Pancreas (tissue), 10 donors: Measurements from ENCODE around the gene CROCC. TPM values are rescaled to one million over a fixed set of nuclear protein-coding genes. Genes with fewer than 3 reads are reported as not detected.
"Not testable (repeated sequence)": the region's sequence is repeated elsewhere in the genome, so short reads cannot be mapped to it uniquely, and the experiment has no call there.

Experiments used
- ATAC-seq, 4 donors: fragments of 200-7000 bp; cut with Tn5 transposase; one replicate each; pipeline versions ENCODE4 v1.8.0 to v1.9.1; 2020; ENCODE audit warnings: mild to moderate bottlenecking in 4 of 4, moderate library complexity in 4 of 4
- DNase-seq, 6 donors: peaks; one replicate each; pipeline ENCODE4 v3.0.0-alpha.2; 2020
- FAIRE-seq: peaks from 2 replicates; lab custom pipeline; 2012; peaks lifted over from hg19 to GRCh38; lab: Jason Lieb, UNC
- H3K27ac ChIP-seq, 4 donors: fragments of 200-600 bp; sonication (generic); 1 replicate in 3 of 4; 2 replicates in 1 of 4; pipeline versions ENCODE4 v1.5.0 to v1.8.0; 2020
- H3K27me3 ChIP-seq, 4 donors: fragments of 200-600 bp; one replicate each; pipeline ENCODE4 v1.8.0; 2021
- H3K36me3 ChIP-seq, 3 donors: fragments of 200-600 bp; sonication (generic) in 1 of 3; one replicate each; pipeline versions ENCODE4 v1.5.0 to v1.8.0; 2020 to 2021
- H3K4me1 ChIP-seq, 3 donors: fragments of 200-600 bp; one replicate each; pipeline ENCODE4 v1.8.0; 2021
- H3K4me3 ChIP-seq, 4 donors: fragments of 200-600 bp; sonication (generic) in 2 of 4; one replicate each; pipeline versions ENCODE4 v1.5.0 to v1.8.0; 2020 to 2021
- H3K9me3 ChIP-seq, 4 donors: fragments of 200-600 bp; one replicate each; pipeline ENCODE4 v1.8.0; 2021
- WGBS, 2 donors: extraction: QIAGEN DNeasy Blood & Tissue Kit; methylation state at CpG; one replicate each; pipeline ENCODE4 v1.1.7; 2013; 5-methylcytosine and 5-hydroxymethylcytosine counted together
- intact Hi-C, 3 donors: fragments of 100-400 bp; cut with DNase I; formaldehyde crosslinking; loops; one replicate each; pipeline versions ENCODE4 v1.11.1 to v1.14.2; 2022
- polyA plus RNA-seq, 2 donors: library from polyadenylated mRNA; stranded (reverse); fragments of 200-250 nt; gene quantifications; one replicate each; pipeline ENCODE4 v1.2.3, GENCODE V29; 2013
- total RNA-seq, 6 donors: library from RNA; stranded (reverse); fragmentation: NEBNext Ultra II Directional in 4 of 6; extraction: Animal tissue kit (Norgen Biotek cat#: 25700) in 4 of 6; gene quantifications; one replicate each; pipeline versions ENCODE4 v1.2.1 to v1.2.4, GENCODE V29; 2021 to 2023
- TF ChIP-seq, protein P1 (sequence below), 4 donors: fragments of 200-600 bp; sonication (generic) in 3 of 4; IDR thresholded peaks; one replicate each; pipeline versions ENCODE4 v1.5.0 to v1.8.0; 2021; ENCODE audit warnings: antibody characterized with exemption in 4 of 4
- donor health status: healthy with polysubstance abuse.
- donor health status: DM: no; HTN: no; CAD: no; lungs with moderate emphysema.
- donor health status: DM: no; HTN: no; CAD: no.
- donor health status: control.
- donor health status: control.
- donor health status: Bipolar disorder and iron deficiency.
- donor health status: DM: yes; HTN: yes; CAD: no.
- donor health status: DM: no; HTN: no; CAD: no.
- donor health status: DM: no; HTN: no; CAD: no.
- donor health status: DM: yes; HTN: yes; CAD: no.

CROCC gene
- total and polyA plus RNA-seq, 8 donors: 8.1 to 101 (median 14.6) TPM

DNA sequence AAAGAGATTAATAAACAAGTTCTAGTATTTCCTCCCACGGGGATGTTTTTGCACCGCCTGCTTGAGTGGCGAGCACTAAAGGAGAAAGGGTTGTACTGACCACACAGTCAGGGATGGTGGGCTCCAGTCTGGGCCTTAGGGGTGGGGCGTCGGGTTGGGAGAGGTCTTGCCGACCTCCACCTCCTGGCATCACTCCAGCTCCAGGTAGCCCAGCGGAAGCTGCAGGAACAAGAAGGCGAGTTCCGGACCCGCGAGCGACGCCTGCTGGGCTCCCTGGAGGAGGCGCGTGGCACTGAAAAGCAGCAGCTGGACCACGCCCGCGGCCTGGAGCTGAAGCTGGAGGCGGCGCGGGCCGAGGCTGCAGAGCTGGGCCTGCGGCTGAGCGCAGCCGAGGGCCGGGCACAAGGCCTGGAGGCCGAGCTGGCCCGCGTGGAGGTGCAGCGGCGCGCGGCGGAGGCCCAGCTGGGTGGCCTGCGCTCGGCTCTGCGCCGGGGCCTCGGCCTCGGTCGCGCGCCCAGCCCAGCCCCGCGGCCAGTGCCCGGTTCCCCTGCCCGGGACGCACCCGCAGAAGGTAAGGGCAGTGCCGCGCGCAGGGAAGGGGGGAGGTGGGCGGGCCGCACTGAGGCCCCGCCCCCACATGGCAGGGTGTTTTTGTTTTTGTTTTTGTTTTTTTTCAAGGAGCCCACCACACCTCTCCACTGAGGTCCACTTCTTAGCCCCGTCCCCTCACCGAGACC, 39.0 kb downstream of the CROCC start:
- TF ChIP-seq, protein P1, sequence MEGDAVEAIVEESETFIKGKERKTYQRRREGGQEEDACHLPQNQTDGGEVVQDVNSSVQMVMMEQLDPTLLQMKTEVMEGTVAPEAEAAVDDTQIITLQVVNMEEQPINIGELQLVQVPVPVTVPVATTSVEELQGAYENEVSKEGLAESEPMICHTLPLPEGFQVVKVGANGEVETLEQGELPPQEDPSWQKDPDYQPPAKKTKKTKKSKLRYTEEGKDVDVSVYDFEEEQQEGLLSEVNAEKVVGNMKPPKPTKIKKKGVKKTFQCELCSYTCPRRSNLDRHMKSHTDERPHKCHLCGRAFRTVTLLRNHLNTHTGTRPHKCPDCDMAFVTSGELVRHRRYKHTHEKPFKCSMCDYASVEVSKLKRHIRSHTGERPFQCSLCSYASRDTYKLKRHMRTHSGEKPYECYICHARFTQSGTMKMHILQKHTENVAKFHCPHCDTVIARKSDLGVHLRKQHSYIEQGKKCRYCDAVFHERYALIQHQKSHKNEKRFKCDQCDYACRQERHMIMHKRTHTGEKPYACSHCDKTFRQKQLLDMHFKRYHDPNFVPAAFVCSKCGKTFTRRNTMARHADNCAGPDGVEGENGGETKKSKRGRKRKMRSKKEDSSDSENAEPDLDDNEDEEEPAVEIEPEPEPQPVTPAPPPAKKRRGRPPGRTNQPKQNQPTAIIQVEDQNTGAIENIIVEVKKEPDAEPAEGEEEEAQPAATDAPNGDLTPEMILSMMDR (IDR thresholded peaks at IDR 0.05): peak; percentile 50 to 62 (median 56)
- ATAC-seq (peak; percentile 85 to 91 (median 89)), DNase-seq (peak; percentile 90 to 99 (median 96)), FAIRE-seq (no peak)
- peaks cover 0 to 5% (median 4%) of the 10 kb centered on the region in 3 donors for H3K4me1 ChIP-seq
- WGBS, 2 donors: 4 to 7% methylated on average over 30 to 54 of the region's 57 CpGs
- H3K27me3 ChIP-seq: no peaks in the 10 kb centered on the region
- H3K36me3 ChIP-seq: peaks cover 0 to 8% (median 0%) of the 10 kb centered on the region in 3 donors
- H3K27ac ChIP-seq: peak overlapping the region; percentile 35 to 68 (median 63)
- intact Hi-C loops: no loop called here
- H3K4me3 ChIP-seq: peak overlapping the region; percentile 7 to 44 (median 34)
- H3K9me3 ChIP-seq: no peaks in the 10 kb centered on the region

DNA sequence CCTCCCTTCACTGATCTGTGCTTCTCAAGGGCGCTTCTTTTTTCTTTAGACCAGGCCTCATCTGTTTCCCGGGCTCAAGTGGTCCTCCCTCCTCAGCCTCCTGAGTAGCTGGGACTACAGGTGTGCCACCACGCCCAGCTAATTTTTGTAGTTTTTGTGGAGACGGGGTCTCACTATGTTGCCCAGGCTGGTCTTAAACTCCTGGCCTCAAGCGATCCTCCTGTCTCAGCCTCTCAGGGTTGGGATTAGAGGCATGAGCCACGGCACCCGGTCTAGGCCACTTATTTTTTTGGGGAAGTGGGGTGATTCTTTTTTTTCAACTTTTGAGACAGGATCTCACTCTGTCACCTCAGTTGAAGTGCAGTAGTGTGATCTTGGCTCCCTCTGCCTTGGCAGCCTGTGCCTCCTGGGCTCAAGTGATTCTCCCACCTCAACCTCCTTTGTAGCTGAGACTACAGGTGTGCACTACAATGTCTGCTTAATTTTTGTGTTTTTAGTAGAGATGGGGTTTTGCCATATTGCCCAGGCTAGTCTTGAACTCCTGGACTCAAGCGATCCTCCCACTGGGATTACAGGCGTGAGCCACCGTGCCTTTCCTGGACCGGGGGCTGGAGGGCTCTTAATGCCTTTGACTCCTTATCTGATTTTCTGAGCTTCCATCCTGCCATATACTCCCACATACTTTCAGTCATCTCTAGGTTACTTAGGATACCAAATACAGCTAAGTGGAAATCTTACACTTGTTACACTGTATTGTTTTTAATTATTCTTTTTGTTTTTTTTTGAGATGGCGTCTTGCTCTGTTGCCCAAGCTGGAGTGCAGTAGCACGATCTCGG, 39.8 kb downstream of the CROCC start:
- H3K36me3 ChIP-seq: peaks cover 0 to 10% (median 0%) of the 10 kb centered on the region in 3 donors
- WGBS, 2 donors: 87 to 88% methylated on average over 14 of the region's 14 CpGs
- H3K27me3 ChIP-seq: no peaks in the 10 kb centered on the region
- TF ChIP-seq, protein P1 (IDR thresholded peaks at IDR 0.05): no peak
- intact Hi-C loops: no loop called here
- no peaks in the 10 kb centered on the region for H3K9me3 ChIP-seq
- peaks cover 0 to 5% (median 4%) of the 10 kb centered on the region in 3 donors for H3K4me1 ChIP-seq
- peak overlapping the region; percentile 35 to 68 (median 63) for H3K27ac ChIP-seq
- FAIRE-seq (no peak), DNase-seq (no peak), ATAC-seq (no peak)
- H3K4me3 ChIP-seq: peak overlapping the region; percentile 7 to 44 (median 34)

DNA sequence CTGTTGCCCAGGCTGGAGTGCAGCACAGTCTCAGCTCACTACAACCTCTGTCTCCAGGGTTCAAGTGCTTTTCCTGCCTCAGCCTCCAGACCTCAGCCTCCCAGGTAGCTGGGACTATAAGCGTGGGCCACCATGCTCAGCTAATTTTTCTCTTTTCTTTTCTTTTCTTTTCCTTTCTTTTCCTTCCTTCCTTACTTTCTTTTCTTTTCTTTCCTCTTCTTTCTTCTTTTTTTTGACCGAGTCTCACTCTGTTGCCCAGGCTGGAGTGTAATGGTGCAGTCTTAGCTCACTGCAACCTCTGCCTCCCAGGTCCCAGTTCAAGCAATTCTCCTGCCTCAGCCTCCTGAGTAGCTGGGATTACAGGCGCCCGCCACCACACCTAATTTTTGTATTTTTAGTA, 42.4 kb downstream of the CROCC start:
- H3K4me1 ChIP-seq, DNase-seq, H3K9me3 ChIP-seq, H3K4me3 ChIP-seq, intact Hi-C loops, H3K27me3 ChIP-seq, FAIRE-seq, ATAC-seq, H3K27ac ChIP-seq: not testable (repeated sequence)
- 92 to 96% methylated on average over 4 of the region's 4 CpGs for WGBS, 2 donors
- peaks cover 0 to 17% (median 0%) of the 10 kb centered on the region in 3 donors for H3K36me3 ChIP-seq

DNA sequence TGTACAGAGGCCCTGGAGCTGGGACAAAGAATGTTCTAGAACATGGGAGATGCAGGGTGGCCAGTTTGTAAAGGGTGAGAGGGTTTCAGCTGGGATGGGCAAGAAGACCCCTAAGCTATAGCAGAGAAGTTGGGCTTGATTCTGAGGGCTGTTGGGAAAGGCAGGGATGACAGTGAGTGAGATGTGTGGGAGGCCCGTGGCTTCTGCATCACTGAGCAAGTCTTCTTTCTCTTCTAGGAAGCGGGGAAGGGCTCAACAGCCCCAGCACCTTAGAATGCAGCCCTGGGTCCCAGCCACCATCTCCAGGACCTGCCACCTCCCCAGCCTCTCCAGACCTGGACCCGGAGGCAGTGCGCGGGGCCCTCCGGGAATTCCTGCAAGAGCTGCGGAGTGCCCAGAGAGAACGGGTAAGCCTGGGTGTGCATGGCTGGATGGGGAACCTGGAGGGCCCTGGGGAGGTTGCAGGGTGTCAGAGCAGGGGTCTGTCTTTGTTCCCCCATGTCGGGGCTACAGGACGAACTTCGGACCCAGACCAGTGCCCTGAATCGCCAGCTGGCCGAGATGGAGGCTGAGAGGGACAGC, 43.8 kb downstream of the CROCC start:
- 94 to 99% methylated on average over 12 to 13 of the region's 13 CpGs for WGBS, 2 donors
- FAIRE-seq (no peak), DNase-seq (peak in 1 of 6 donors; percentile 61), ATAC-seq (no peak)
- peaks cover 0 to 5% (median 0%) of the 10 kb centered on the region in 3 donors for H3K4me1 ChIP-seq
- no peaks in the 10 kb centered on the region for H3K9me3 ChIP-seq
- no peak overlapping the region for H3K4me3 ChIP-seq
- TF ChIP-seq, protein P1 (IDR thresholded peaks at IDR 0.05): no peak
- no peaks in the 10 kb centered on the region for H3K27me3 ChIP-seq
- H3K36me3 ChIP-seq: peaks cover 0 to 17% (median 0%) of the 10 kb centered on the region in 3 donors
- H3K27ac ChIP-seq: no peak overlapping the region
- intact Hi-C loops: no loop called here

- H3K27ac ChIP-seq: no peak overlapping the region
- WGBS, 2 donors: 96 to 97% methylated on average over 21 to 22 of the region's 22 CpGs
- intact Hi-C loops: no loop called here
- ATAC-seq (no peak), DNase-seq (peak in 1 of 6 donors; percentile 59), FAIRE-seq (no peak)
- TF ChIP-seq, protein P1 (IDR thresholded peaks at IDR 0.05): no peak
- H3K9me3 ChIP-seq: no peaks in the 10 kb centered on the region
- H3K4me1 ChIP-seq: peaks cover 0 to 2% (median 0%) of the 10 kb centered on the region in 3 donors
- no peaks in the 10 kb centered on the region for H3K27me3 ChIP-seq
- peaks cover 0 to 17% (median 0%) of the 10 kb centered on the region in 3 donors for H3K36me3 ChIP-seq
- H3K4me3 ChIP-seq: no peak overlapping the region
Observed at GRCh38 chr1:16966282-16966681, 44.6 kb downstream of the CROCC start.
